AG09309 (cell line): ENCODE data around the gene DDX24.

Experiments
- DNase-seq: peaks from one replicate; pipeline ENCODE4 v3.0.0-alpha.2; 2010; ENCODE audit warnings: low read depth
- H3K4me3 ChIP-seq: 2 replicates; pipeline ENCODE4 v1.5.1; 2011; ENCODE audit warnings: mild to moderate bottlenecking, low read depth, low read length, moderate library complexity; ENCODE audit not compliant: control insufficient read depth
- TF ChIP-seq, protein P1 (sequence below): IDR thresholded peaks from 2 replicates; pipeline ENCODE4 v1.5.1; 2011; ENCODE audit warnings: mild to moderate bottlenecking, low read depth, low read length, inconsistent platforms; ENCODE audit not compliant: insufficient read depth, control insufficient read depth; ENCODE audit errors: missing control alignments

The DDX24 gene

GRCh38 chr14:94126419-94126677 is 45.3 kb upstream of the DDX24 start:
- no peak overlapping the region for H3K4me3 ChIP-seq
- TF ChIP-seq, protein P1, sequence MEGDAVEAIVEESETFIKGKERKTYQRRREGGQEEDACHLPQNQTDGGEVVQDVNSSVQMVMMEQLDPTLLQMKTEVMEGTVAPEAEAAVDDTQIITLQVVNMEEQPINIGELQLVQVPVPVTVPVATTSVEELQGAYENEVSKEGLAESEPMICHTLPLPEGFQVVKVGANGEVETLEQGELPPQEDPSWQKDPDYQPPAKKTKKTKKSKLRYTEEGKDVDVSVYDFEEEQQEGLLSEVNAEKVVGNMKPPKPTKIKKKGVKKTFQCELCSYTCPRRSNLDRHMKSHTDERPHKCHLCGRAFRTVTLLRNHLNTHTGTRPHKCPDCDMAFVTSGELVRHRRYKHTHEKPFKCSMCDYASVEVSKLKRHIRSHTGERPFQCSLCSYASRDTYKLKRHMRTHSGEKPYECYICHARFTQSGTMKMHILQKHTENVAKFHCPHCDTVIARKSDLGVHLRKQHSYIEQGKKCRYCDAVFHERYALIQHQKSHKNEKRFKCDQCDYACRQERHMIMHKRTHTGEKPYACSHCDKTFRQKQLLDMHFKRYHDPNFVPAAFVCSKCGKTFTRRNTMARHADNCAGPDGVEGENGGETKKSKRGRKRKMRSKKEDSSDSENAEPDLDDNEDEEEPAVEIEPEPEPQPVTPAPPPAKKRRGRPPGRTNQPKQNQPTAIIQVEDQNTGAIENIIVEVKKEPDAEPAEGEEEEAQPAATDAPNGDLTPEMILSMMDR = no peak
- DNase-seq = no peak

DNA sequence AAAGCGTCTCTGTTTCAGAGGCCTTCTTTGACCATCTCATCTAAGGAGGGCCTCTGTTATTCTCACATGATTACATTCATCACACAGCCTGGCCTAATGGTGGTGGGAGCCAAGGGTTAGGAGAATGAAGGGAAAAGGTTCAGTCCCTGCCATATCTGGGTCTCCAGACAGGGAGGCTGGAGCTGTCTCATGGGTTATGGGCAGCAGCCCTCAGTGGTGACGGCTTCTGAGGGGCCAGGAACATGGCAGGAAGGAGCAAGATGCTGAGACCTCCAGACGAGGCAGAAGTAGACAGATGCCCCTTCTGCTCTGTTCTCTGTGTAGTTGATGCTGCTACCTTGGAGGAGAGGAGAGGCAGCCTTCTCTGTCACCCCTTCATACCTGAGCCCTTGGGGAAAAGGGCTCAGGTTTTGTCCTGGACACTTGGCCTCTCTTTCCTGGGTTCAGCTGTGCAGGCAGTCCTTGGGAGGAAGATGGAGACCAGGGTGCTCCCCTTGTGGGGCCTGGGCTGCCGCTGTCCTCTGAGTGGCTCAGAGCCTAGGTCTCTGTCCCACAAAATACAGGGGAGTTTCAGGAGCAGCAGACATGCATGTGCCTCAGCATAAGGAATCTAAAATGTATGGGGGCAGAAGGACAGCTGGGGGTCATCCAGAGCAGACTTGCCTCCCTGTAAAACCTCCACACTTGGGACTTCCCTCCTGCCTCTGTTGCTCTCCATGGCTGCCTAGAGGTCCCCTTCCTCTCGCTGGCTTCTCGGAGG is 44.8 kb upstream of the DDX24 start:
- H3K4me3 ChIP-seq = no peak overlapping the region
- TF ChIP-seq, protein P1 = no peak
- no peak for DNase-seq

DNA sequence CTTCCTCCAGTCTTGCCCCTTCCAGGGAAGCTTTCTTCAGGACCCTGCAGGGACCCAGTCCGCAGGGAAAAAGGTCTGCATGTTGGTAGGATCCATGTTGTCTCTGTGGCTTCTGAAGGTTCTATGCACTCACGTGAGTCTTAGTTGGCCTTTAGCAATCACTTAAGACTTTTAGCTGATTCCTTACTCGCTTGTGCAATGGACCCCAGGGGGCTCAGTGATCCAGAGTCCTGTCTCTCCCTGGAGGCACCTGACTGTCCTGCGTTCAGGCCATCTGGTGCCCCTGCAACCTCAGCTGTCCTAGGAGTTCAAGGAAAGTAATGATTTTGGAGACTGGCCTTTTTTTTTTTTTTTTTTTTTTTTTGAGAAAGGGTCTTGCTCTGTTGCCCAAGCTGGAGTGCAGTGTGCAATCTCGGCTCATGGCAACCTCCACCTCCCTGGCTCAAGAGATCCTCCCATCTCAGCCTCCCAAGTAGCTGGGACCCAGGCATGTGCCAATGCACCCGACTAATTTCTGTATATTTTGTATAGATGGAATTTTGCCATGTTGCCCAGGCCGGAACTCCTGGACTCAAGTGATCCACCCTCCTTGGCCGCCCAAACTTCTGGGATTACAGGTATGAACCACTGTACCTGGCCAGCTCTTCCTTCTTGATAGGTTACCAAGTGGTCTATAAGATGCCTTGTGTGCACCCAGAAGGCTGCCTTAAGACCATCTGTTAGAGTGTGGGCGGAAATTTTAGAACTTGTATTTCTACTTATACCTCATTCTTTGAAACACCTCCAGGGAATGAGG is 43.8 kb upstream of the DDX24 start:
- DNase-seq = no peak
- TF ChIP-seq, protein P1 = no peak
- H3K4me3 ChIP-seq = no peak overlapping the region

DNA sequence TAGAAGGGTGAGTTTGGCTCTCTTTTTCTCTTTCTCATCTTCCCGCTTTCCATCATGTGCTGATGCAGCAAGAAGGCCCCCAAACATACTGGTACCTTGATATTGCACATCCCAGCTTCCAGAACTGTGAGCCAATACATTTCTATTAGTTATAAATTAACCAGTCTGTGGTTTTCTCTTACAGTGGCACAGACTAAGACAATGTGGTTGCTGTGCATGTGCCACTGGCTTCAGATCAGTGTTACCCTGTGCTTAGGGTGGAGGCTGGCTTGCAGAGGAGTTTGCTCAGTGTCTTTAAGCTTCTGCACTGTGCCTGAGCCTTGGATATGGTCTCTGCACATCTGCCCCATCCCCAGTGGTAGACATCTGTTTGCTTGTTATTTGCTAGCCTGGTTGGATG is 42.9 kb upstream of the DDX24 start:
- H3K4me3 ChIP-seq = no peak overlapping the region
- TF ChIP-seq, protein P1 = no peak
- no peak for DNase-seq

- H3K4me3 ChIP-seq = no peak overlapping the region
- no peak for DNase-seq
- TF ChIP-seq, protein P1 = no peak
Measured at GRCh38 chr14:94123296-94123695, 42.3 kb upstream of the DDX24 start.

GRCh38 chr14:94122438-94122837 is 41.4 kb upstream of the DDX24 start:
- no peak for DNase-seq
- TF ChIP-seq, protein P1 = no peak
- H3K4me3 ChIP-seq = no peak overlapping the region
